ENCODE results near the gene CAB39.

- TF ChIP-seq CTCF (IDR thresholded peaks at IDR 0.05) = no peak
- TF ChIP-seq POLR2A (IDR thresholded peaks at IDR 0.05) = no peak
These were observed 149.7 kb downstream of the CAB39 start for GRCh38 chr2:230862292-230862691.
